IPS DF 4.7 (cell line): ENCODE measurements around the gene DYRK1A.

Experiments
- DNase-seq: peaks from one replicate; pipeline ENCODE4 v3.0.0-alpha.2; 2013; ENCODE audit warnings: low spot score; ENCODE audit errors: extremely low read depth

DYRK1A gene

DNA sequence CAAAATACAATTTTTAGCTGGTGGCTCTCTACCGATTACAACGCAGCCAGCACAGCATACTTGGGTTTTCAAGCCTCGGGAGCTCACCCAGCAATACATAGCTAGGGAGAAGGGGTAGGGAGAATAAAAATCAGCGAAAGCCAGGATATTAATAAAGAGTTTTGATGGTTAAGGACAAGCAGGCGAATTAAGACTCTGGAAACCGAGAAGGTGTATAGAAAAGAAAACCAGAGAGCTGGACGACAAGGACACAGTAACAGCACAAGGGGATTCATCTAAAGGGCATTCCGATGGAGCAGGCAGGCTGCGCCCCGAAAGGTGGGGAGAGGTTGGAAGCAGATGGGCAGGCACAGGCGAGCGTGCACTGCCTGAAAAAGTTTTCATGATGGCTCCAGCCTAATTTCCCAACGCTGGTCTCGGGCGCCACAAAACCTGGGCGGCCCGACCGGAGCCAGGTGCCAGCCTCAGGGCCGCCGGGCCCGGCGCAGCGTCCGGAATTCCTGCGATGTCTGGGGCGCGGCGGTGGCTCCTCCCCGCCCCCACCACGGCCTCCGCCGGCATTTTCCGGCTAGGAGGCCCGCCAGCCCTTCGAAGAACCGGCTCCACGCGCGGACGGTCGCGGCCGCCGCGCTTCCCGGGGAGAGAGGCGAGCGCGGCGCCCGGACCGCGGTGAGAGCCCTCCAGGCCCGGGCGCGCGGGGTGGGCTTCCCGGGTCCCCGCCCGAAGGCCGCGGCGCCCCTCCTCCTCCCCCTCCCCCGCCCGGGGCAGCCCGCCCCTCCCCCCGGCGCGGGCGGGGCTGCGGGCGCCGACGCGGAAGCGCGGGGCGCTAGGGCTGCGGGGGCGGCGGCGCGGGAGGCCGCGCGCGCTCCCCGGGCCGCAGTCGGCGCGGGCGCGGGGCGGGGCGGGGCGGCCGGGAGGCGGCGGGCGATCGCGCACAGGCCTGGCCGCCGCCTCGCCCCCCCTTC lies 774 bp upstream of the DYRK1A start:
- no peak for DNase-seq

DNA sequence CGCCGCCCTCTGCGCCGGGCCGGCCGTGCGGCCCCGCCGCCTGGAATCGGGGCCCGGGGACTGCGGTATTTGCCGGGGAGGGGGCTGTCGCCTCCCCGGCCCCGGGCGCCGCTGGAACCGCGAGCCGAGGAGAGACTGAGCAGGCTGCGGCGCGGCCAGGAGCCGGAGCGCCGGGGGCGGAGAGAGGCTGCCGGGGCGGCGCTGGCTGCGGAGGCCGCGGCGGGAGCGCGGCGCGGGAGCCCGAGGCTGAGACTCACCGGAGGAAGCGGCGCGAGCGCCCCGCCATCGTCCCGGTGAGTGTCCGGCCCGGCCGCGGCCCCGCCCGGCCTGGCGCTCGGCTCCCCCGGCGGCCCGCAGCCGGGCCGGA lies 746 bp downstream of the DYRK1A start:
- no peak for DNase-seq

DNA sequence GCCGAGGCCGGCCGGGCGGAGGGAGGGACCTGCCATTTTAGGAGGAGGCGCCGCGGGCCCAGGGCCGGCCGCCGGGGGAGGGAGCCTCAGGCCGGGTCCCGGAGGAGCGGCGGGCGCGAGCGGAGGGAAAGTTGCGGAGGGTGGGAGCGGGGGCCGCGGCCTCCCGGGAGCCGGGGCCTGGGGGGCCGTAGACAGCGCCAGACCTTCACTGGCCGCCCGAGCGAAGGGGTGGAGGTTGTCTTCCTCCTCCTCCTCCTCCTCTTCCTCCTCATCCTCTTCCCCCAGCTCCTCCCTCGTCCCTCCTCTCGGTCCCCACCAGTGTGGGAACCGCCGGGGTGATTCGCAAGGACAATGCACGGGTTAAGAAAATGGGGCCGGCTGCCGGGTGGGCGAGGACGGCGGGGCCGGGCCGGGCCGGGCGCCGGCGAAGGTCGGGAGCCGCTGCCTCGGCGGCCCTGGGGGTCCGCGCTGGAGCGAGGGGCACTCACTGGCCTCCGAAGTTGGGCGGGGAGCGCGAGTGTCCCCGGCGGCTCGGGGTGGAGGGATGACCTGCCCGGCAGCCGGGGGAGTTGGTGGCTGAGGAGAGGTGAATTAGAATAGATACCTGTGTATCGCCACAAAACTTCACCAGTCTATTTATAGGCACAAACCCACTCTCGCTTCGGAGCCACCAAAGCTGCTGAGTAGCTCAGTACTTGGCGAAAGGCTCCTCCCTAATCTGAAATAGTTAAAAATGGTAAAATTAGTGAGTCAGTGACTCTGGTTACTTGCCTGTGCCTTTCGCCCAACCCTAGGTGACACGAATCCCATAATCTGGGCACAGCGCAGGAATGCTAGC lies 1.3 kb downstream of the DYRK1A start:
- DNase-seq: no peak

DNA sequence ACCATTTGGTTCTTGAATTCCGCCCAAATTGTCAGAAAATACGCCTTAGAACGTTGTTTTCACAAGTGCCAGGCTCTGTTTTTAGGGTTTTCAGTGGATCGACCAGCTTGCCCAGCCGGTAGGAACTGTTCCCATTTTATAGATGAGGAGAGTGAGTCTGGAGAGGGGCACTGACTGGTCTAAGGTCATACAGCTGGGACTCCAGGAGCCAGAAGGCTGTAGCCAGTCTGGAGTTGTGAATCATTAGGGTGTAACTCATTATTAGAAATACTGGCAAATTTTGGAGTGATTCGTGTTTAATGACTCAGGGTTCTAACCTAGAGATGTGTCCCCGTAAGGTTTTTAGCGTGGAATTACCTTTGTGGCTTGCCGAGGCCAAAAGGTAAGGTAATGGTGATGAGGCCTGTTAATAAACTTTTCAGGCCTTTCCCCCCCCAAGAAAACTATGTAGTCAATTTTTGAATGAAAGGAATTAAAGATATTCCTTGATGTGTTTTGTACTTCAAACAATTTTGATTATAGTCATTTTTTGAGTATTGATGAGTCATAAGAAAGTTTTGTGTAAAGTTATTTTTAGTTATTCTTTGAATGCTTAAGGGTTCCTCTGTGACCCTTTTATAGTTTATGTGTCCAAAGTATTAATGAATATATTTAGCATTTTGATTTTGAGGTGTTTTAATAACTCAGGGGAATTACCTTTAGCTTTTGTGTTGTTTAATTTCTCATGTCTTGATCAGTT lies 2.1 kb downstream of the DYRK1A start:
- no peak for DNase-seq

DNA sequence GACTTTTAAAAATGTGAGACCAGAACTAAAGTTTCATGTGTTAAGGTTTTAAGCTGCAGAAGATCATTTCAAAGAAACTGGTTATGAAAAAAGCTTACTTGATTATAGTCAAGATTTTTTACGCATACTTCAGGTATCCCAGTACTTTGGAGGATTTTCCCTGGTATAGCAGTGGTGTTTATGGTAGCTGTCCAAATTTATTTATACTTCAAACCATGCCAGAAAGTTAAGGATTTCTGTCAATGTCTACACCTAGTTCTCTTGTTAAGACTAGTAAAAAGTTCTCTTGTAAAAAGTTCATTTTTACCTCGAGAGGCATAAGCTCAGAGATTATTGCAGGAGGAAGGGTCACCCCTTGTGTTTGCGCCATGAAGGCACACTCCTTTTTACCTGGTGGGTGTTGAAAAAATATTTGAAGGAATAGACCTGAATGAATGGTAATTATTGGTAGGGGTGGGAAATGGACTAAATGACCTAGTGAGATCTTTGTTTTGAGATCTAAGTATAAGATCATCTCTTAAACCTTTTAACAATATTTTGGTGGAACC lies 2.8 kb downstream of the DYRK1A start:
- DNase-seq: no peak

DNA sequence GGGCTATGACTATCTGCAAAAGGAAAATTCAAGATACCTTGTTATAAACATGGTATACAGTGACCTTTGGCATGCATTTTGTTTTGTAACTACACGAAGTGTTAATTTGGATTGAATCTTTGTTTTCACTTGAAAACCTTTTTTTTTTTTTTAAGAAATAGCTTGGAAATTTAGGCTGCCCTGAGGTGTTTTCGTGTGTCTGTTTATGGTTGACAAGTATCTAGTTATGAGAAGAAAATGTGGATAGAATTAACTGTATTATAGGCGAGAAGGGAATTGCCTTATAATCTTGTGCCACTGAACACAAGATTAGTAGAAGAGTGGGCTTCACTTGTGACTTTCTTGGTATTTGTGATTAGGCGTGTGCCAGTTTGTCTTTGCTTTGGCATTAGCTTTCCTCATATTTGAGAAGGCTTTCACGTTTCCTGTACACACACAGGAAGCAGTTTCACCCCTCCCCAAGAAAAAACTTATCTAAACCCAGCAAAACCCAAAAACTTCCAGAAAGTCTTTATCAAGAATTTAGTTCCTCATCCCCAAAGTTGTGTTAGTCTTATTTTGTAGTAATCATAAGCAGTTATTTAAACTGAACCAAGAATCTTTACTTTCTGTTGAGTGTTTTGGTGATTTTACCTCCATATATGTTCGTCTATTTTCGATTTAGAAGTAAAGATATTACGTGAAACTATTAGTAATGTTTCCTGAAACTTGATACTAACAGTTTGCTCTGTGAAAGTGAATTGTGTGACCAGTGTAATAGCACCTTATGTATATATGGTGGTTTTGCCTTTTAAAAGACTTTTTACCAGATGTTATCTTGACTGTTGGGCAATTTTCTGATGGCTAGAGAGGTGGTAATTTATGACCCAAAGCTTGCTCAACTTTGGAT lies 3.8 kb downstream of the DYRK1A start:
- no peak for DNase-seq

DNA sequence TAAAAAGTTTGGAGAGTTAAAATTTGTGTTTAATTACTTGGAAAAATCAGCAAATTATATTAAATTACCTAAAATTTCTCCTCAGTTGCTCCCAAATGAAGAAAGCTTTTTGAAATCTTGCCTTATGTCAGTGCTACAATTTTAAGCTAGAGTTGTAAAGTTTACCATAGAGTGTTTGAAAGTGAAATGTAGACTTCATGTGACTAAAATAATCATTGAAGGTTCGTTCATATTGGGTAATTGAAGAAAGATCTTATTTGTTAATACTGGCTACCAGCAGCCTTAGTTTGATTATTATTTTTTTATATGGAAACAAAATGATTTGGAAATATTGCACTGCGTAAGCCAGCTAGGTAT lies 4.4 kb downstream of the DYRK1A start:
- DNase-seq: no peak

DNA sequence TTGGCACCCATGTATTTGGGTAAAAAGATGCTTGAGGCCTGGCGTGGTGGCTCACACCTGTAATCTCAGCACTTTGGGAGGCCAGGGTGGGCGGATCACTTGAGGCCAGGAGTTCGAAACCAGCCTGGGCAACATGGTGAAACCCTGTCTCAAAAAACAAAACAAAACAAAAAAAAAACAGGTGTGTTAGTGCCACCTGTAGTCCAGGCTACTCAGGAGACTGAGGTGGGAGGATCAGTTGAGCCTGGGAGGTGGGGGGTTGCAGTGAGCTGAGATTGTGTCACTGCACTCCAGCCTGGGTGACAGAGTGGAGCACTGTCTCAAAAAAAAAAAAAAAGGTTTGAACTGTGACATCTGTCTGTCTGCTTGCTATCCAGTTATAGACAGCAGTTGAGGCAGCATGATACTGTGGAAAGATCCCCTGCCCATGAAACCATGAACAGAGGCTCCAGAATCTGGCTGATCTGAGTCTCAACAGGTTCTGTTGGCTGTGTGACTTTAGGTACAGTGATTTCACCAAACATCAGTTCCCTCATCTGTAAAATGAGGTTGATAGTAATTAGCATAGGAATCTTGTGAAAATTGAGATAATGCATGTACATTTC lies 5.7 kb downstream of the DYRK1A start:
- no peak for DNase-seq

DNA sequence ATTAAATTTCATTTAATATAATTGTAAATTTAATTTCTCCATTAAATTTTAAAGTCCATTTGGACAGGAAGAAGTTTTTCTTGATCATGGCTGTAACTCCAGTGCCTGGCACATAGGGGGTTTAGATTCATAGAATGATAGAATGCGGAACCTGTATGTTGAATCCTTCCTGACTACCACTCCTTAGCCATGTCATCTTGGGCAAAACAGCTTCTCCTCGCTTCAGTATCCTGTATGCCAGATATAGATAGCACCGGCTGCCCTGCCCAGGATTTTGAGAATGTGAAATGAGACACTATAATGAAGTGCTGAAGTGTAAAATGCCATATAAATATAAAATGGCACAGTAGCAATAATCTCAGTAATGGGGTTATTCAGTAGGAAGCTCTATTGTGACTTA lies 6.4 kb downstream of the DYRK1A start:
- DNase-seq: no peak

DNA sequence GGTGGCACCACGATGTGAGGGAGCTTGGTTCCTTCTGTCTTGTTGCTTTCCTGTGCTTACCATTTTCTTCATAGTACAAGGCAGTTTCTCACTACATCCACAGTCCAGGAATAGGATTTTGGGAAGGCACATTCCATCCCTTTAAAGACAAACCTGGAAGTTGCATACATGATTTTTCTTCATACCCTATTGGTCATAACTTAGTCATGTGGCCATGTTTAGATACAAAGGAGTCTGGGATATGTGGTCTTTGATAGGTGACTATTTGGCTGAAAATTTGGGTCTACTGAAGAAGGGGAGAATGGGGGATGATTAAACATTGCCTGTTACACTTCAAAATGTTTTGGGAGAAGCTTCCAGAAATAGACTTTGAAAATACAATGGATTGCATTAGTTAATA lies 7.0 kb downstream of the DYRK1A start:
- no peak for DNase-seq

DNA sequence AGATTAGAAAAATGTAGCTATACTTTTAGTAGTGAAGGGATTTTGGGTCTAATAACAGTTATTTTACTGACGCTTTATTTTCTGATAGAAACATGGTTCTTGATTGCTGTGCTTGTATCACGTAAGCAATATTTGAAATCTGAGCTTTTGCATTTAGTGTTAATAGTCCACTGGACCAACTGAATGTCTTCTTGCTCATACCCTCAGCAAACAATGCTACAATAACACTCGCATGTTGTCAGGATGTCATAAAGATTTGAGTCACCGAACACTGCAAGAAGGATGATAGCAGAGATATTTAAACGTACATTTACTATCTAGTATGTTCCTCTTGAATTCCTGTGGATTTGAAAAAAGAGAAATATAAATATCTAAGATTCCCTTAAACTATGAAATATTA lies 7.5 kb downstream of the DYRK1A start:
- DNase-seq: no peak

DNA sequence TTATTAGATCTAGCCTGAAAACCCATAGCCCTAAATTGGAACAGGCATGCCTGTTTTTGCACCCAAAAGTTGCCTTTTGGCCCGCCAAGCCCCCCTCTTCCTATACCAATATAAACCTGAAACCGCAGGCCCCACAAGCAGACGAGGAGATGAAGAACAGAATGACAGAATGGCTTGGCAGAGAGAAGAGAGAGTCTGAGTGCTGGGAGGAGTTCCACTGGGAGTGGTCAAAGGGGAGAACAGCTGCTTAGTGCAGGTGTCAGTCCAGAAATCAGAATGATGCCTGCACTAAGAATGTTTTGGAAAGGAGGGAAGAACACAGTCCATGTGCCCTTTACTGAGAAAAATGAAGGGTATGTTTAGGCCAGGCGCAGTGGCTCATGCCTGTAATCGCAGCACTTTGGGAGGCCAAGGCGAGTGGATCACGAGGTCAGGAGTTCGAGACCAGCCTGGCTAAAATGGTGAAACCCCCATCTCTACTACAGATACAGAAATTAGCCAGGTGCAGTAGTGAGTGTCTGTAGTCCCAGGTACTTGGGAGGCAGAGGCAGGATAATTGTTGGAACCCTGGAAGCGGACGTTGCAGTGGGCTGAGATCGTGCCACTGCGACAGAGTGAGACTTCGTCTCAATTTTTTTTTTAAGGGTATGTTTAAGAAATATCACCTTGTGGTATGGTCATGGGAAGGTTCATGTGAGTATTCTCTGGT lies 9.4 kb downstream of the DYRK1A start:
- no peak for DNase-seq

DNA sequence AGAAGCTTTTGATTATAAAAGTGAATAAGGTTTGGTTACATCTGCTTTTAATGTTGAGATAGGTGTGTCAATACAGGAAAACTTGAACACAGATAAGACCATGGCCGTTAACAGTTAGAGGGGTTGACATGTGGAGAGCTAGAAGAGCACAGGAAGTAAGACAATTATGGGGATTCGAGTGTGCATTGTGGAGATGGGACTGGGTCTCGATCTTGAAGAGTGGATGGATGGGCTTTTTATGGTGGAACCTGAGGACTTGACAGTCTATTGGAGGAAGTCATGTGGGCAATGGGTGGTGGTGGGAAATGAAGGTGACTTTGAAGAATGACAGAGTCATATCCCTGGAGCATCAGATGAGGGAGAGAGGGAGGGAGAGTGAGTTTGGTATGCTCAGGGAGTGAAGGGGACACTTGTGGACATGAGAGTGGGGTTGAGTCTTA lies 12.1 kb downstream of the DYRK1A start:
- DNase-seq: no peak

DNA sequence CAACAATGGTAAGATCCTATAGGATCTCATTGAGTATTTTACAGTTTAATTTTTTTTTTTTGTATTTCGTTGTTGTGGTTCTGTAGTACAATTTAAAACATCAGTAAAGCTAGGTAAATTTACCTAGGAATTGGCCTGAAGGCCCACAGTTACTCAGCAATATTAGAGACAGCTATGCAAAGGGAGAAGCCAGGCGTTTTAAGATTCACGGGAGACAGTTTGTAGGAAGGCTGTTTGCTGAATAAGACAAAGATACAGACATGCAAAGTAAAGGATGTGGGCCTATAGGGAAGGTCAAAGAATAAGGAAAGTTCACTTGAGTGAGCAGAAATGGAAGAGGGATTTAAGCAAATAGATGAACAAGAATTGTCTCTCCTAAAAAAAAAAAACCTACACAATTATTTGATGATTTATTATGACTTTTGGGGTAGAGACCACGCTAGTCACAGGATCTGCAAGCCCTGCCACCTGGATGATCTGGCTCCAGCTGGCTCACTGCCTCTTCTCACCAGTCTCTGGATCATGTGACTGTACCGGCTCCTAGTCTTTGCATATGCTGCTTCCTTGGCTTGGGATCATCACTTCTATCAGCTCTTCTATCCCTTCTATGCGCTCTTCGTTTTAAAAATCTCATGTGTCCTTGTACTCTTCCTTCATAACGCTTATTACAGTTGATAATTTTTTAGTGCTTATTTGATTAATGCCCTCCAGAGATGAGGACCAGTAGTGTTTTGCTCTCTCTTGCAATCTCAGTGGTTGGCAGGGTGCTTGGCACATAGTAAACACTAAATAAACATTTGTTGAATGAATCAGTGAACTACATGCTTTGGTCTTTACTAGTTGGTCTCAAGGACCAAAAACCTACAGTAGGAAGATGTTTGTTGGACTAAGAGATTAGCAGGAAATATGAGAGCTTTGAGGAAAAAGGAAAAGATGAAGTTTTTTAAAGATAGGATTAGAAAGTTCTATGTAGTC lies 14.1 kb downstream of the DYRK1A start:
- DNase-seq: no peak

DNA sequence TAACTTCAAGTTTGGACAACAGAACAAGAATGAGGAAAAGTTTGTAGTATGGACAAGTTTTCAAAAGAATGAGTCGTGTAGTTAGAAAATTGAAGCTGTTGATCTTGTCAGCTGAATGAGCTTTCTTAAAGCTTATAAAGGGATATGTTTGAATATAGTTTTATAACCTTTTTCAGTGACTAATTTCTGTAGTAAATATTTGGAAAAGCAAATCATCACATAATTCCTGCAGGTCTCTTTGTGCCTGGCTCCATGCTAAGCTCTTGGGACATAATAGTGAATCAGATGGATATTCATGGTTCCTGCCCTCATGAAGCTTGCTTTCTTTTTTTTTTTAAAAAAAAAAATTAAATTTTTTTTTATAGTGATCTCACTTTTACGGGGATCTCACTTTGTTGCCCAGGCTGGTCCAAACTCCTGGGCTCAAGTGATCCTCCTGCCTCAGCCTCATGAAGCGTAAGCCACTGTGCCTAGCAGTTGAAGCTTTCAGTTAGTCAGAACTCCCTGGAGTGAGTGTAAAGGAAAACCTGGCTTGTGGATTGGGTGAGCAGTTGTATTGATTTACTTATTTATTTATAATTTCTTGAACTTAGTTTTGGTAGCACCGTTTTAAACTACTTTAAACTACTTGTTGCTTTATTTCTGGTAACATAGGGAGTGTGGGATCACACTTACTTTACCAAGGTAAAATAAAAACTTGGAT lies 15.5 kb downstream of the DYRK1A start:
- DNase-seq: no peak

DNA sequence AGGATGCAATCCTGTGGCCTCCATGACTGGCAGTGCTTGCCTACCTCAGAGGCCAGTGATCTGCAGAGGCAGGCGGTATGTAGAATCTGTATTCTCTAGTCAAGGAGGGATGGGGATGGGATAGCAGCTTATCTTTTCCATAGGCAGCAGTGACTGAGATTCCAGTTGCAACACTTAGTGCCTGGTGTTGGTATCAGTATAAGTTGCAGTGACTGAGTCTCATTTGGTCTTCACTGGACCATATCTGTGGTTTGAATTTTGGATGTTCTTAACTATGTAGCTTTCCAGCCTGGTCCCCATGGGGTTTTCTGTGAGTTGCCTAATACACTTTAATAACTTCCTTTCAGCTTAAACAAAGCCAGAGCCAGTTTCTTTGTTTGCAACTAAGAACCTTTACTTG lies 16.5 kb downstream of the DYRK1A start:
- DNase-seq: no peak

DNA sequence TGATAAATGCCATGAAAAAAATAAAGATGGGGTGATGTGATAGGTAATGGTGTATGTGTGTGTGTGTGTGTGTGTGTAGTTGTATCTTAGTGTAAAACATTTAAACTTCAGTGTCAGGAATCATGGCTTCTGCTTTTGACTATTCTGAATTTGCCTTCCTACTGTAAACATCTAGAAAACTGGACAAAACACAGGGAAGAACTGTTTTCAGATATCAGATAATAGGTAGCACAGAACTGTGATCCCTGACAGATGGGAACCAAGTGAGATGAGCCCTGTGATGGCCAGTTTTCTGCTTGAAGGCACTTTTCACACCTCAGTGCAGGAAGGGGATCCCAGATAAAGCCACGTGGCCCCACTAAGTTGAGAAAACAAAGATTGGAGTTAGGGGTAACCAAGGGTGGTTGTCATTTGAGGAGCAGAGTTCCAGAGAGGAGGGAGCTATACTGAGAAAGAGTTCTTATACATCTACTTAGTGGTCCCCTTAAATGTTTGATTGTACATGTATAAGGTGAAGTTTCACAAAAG lies 17.3 kb downstream of the DYRK1A start:
- no peak for DNase-seq
